ENCODE measurements around the gene CYP19A1.

GRCh38 chr15:51332206-51333147, 5.9 kb downstream of the CYP19A1 start:
- TF ChIP-seq, protein P1, sequence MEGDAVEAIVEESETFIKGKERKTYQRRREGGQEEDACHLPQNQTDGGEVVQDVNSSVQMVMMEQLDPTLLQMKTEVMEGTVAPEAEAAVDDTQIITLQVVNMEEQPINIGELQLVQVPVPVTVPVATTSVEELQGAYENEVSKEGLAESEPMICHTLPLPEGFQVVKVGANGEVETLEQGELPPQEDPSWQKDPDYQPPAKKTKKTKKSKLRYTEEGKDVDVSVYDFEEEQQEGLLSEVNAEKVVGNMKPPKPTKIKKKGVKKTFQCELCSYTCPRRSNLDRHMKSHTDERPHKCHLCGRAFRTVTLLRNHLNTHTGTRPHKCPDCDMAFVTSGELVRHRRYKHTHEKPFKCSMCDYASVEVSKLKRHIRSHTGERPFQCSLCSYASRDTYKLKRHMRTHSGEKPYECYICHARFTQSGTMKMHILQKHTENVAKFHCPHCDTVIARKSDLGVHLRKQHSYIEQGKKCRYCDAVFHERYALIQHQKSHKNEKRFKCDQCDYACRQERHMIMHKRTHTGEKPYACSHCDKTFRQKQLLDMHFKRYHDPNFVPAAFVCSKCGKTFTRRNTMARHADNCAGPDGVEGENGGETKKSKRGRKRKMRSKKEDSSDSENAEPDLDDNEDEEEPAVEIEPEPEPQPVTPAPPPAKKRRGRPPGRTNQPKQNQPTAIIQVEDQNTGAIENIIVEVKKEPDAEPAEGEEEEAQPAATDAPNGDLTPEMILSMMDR (IDR thresholded peaks at IDR 0.05), result no peak
- no peak for TF ChIP-seq POLR2A (IDR thresholded peaks at IDR 0.05)
